Non-pigmented ciliary epithelial cell (primary cell): ENCODE results near the gene INSIG1.
A peak's percentile ranks its signal among the peaks of the same experiment; 100 is the strongest.

Source experiments
- DNase-seq: peaks from one replicate; pipeline ENCODE4 v3.0.0-alpha.2; 2010; ENCODE audit warnings: low read depth

The INSIG1 gene

DNA sequence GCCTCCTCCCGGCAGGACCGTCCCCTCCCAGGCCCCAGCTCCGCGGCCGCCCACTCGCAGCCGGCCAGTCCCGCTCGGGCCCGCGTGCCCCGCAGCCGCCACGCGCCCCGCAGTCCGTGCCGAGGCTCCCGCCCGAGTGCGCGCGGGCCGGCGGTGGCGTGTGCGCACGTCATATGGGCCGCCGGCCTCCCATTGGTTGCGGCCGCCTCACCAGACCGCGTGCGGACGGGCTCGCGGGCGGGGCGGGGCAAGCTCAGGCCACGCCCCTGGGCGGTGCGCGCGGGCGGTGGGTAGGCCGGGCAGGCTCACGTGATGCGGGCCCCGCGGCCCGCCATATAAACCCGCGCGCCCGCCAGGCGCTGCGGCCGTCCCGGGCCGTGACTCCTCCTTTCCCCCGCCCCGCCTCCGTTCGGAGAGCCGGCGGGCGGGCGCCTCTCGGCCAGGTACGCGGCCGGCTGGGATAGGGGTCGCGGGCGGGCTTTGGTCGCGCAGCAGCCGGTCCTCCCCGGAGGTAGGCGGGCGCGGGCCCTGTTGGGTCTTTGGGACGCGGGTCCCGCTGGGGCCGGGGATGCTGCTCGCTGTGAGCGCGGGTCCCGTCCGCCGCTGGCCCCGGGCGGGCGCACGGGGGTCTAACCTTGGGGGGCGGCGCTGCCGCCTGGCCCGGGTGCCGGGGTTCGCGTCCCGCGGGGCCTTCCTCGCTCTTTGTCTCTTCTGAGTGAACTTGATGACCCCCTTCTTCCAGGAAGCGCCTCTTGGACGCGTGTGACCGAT is at the start of gene INSIG1:
TSS of gene INSIG1 (plus strand) at position 362 of the 771 bp plus-strand sequence. CDS start at position 770, 408 bp downstream.
- no peak for DNase-seq

DNA sequence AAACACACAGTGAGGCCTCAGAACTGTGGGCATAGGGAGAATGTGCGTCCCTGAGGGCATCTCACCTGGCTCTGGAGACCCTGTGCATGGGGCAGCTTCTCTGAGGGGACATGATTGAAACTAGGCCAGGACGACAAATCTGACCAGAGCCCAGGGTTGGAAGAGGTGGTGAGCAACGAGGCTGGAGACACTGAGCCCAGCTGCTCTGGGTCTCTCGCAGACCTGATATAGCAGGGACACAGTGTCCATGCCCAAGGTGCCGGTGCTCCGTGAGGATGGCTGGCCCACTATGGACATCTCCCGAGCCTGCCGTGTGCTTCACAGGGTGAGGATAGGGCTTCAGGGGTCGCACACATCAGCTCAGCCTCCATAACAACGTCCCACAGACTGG is 49.3 kb upstream of the INSIG1 start:
- no peak for DNase-seq

DNA sequence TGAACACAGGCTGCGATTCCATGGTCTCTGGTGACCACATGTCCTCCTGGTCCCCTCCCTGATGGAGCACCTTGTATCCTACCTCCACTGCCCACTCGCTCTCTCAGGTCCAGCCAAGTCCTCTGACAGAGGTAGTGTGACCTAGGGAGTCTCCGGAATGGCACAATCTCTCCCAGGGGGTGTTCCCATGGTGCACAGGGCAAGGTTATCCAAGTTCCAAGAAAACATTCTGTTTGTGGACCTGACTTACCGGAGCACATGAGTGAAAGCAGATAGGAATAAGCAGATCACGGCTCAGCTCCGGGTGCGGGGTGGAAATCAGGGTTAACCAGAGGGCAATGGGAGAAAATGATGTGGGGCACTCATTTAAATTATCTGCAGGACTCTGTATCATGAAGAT is 45.8 kb upstream of the INSIG1 start:
- no peak for DNase-seq

DNA sequence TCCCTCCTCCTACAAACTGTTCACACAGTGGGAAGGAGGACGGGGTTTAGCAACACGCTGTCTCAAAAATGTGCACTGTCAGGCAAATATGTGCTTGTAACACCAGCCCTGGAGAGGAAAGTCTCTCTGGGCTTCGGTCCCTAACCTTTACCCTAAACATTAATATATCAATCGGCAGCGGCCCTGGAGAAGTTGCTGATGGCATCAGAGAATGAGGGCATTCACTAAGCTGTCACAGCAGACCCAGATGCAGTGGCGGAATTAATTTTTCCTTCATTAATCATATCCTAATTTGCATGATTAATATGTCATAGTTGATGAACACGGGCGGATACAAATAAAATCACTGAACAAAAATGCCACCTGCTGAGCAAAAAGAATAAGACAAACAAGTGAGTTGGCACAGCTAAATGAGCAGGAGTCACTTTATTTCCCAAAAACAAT is 45.2 kb upstream of the INSIG1 start:
- DNase-seq: no peak

DNA sequence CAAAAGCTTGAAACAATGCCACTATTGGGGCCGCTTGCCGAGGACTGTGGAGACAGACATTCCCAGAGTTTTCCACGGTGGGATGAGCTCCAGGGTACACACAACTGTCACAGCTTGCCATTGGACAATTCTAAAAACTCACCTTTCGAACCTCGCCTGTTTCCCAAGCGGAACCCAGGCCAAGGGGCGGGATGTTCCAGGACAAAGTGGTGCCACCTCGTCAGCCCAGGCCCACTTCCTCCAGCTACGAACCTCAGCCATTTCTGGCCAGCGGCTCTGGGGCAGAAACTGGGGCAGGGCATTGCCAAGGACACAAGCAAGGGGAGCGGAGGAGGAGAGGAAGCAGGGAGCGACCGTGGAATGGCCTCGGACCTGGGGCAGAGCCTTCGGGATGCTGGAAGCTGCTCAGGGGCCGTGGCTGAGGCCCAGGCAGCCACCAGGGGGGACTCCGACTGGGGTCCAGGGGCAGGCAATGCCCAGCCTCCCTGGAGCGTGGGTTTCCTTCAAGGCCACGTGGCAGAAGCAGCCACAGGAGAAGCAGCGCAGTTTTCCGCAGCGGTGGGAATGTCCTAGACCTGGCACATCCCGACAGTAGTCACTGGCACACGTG is 44.7 kb upstream of the INSIG1 start:
- DNase-seq: no peak

DNA sequence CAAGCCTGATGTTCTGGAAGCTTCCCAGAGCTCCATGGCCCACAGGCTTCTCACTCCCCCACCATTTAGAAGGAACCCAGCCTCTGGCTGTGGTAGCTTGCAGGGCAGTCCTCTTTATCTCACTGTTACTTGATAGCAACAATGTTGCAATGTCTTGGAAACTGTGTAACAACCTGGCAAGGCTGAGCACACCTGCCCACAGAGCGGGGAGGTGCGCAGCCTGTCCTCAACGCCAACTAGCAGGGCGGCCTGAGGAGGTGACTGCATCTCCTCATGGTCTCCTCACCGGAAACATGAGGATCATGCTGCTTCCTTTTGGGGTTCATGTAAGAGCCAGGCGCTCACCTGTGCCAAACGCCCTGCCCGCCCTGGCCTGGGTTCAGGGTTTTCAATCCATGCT is 43.7 kb upstream of the INSIG1 start:
- no peak for DNase-seq

DNA sequence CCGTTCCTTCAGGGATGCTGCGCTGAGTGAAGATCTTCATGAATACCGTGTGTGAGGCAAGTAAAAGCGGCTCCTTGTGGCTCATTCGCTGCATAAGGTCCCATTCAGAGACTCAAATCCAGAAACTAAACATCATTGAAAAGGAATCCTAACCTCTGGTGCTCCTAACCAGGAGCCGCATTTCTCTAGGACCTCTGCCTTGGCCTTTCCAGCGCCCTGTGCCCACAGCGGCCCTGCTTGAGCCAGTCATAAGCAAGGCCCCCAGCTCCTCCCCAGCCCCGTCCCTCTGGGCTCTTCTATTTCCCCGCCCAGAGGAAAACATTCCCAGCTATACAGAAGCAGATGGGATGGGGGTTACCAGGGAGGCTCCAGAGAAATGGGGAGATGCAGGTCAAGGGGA is 42.6 kb upstream of the INSIG1 start:
- DNase-seq: no peak

DNA sequence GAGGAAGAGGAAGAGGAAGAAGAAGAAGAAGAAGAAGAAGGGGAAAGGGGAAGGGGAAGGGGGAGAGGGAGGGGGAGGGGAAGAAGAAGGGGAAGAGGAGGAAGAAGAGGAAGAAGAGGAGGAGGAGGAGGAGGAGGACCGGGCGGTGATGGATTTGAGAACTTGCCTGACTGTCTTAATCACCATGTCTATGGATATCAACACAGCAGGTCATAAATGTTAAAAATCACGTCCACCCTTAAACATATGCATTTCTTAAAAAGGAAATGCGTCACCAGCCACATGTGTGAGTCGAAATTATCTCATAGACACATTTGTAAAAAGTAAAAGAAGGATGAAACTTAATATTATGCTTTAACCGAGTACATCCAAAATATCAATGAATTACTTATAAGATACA is 42.1 kb upstream of the INSIG1 start:
- DNase-seq: no peak

DNA sequence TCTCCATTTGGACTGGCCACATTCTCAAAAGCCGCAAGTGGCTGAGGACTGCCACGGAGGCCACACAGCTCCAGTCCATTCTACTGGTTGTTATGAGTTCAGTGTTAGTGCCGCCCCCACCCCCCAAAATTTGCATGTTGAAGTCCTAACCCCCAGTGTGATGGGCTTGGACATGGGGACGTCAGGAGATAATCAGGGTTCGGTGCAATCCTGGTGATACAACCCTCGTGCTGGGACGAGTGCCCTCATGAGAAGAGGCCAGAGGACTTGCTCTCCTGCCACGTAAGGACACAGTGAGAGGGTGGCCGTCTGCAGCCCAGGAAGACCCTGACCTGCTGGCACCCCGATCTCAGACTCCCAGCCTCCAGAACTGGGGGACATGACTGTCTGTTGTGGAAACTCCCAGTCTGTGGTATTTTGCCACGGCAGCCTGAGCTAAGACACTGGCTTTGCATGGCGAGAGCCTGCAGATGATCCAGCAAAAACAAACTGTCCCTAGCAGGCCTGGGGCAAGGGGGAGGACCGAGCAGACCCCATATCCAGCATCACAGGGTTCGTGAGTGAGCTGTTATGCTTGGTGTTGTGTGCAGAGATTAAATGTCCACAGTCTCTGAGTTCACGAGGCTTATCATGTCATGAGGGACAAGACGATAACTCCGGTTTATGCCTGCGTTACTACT is 41.5 kb upstream of the INSIG1 start:
- no peak for DNase-seq

DNA sequence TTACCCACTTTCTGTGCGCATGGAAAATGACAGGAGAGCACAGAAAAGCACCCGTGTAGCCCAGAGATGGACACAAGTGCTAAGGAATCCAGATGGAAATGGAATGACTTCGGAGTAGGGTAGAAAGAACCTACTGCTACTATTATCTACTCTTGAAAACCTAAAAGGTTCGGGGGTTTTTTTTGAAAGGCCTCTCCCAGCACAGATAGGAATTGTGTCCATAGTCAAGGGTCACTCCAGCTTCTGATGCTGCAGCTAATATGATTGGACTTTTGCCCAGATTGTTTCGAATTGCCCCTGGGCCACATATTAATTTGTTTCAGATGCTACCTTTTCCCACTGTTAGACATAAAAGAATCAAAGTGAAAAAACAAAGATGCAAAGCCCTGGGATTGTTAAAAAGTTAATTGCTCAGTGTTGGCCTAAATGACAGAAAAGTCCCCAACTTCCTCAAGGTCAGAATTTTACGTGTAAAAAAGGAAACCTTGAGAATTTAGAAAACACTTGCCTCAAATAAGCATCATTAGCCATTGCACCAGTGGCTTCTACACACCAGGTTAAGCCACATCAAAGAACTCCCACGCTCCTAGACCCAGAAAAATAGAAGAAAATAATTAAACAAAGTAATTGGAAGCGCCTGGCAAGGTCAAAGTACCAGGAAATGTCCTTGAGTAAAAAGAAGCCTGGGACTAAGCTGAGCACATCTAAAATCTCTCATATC is 40.8 kb upstream of the INSIG1 start:
- no peak for DNase-seq

DNA sequence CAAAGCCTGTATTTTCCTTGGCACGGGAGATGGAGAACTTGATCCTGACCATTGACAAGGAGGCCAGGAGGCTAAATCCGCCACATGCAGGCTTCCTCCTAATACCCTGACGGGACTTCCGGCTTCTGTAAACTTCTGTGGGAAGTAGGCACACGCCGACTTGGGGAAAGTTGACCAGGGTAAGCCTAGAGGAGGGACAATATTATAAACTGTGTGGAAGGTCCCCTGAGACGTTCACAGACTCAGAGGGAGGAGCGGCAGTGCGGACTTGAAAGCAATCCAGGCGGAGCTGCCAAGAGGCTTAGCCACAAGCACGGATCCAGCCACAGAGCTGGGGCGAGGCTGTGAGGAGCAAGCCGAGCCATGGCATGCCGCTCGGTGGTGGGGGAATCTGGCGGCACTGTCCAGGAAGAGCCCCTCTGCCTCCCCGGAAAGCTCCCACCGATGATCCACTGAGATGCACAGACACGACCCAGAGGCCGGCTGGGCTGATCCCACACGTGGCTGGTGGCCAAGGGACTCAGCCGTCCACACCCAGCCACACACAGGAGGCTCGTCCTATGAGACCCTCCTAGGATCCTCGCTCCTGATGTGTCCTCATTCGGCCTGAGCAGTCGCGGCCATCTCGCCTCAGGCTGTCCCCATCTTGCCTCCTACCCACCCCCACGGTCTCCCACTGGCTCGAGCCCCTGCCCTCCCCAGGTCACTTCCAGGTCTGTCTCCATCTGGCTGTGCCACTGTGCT is 40.0 kb upstream of the INSIG1 start:
- DNase-seq: no peak

DNA sequence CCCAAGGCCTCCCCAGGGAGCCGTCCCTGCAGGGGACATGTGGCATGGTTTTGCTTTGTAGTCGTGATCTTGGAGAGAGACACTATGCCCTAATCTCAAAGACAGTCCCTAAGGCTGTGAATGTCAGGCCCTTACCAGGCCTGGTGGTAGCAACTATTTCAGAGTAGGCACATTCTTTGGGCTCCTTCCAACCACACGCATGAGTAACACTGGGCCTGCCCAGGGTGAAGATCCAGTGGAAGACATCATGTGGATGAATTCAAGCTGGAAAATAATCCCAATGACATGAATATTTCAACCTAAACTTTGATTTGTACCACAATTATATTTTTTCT is 39.5 kb upstream of the INSIG1 start:
- peak; percentile 31 for DNase-seq

DNA sequence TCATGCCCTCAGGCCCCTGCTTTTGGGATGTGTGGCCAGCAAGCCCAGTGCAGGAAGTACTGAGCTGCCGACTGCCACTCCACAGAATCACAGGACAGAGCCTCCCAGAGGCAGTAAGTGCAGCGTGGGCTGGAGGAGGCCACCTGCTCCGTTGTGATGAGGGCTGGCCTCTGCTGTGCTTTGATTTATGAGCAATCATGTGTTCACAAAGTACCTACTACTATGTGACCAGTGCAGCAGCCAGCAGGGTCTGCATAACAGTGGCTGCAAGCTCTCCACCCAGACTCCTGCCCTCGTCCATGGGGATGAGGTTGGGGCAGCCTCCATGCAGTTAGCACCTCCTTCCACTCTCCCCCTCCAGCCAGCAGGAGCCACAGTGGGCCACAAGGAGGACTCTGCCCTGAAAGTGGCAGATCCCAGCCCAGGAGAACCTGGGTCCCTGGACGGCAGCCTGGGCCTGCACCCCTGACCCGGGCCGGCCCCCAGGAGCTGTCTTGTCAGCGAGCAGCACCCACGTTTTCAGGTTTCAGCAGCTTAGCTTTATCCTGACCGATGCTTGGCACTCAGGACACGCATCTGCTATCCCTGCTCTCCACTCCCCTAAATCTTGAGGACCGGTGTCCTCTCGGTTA is 37.7 kb upstream of the INSIG1 start:
- DNase-seq: no peak

DNA sequence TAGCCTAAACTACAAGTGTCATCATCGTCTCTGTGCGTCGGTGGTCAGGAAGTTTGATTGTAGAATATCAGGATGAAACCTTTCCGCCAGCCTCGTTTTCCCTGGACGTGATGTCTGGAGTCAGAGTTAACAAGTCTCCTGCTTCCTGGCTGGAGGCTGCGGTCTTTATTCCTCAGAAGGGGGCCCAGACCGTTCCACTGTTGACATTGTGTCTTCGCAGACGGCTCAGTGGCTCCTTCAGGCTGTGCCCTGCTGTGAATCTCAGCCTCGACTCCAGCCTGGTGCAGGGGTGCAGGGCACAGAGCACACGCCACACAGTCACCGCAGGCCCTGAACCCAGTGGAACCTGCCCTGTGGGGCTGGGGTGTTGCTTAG is 37.2 kb upstream of the INSIG1 start:
- DNase-seq: no peak

DNA sequence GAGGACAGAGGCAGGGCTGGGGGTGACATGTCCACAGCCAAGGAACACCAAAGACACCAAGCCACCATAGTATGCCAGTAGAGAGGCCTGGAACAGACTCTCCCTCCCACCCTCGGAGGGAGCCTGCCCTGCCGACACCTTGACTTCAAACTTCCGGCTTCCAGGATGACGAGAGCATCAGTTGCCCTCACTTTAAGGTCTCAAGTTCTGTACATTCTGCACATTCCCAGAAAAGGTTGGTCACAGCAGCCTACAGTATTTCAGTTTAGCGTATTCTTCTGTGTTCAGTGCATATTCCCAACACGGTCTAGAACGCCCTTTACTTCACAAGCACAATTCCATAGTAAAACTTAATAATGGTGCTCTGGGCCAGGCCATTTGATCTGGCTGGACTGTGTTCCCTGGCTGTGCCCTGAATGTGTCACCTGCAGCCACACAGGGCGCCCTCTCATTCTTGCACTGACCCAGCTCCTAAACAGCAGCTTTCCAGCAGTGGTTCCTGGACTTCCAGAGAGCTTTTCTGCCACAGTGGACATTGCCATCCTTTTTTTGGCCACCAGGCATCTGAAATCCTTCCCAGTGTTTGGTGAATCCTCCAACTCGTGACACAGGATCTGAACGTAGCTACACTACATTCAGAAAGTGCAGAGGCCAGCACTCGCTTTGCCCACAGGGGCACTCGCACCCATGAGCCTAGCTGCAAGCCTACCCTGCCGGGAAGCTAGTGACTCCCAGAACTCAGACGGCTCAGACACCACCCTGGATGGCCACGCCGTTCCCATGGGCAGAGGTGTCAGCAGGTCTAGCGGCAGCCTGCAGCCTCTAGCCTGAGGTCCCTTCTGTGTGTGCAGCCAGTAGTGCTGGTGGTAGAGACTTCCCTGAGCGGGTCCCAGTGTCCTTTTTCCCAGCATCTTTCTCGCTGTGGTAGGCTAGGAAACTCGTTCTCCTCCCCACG is 36.4 kb upstream of the INSIG1 start:
- DNase-seq: no peak

DNA sequence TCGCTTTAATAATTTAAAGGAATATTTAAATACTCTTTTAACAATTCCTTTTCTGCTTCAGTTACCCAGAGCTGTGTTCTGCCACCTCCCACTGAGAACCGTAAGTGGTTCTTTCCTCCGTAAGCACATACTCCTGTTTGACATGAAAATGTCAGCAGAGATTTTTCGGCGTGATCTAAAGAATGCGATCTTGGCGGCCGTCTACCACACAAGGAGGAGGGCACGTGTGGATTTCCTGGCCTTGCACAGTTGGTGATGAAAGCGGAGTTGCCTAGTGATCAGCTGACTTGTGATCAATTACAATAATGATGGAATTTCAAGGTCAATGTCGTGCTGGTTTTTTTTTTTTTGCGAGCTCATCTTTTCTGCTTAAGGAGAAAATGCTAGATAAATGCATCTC is 35.6 kb upstream of the INSIG1 start:
- DNase-seq: no peak

DNA sequence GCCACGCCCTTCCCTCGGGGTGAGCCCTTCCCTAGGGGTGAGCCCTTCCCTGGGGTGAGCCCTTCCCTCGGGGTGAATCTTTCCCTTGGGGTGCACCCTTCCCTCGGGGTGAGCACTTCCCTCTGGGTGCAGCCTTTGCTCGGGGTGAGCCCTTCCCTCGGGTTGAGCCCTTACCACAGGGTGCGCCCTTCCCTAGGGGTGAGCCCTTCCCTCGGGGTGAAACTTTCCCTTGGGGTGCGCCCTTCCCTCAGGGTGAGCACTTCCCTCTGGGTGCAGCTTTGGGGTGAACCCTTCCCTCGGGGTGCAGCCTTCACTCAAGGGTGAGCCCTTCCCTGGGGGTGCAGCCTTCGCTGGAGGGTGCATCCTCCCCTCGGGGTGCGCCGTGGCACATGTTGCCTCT is 34.6 kb upstream of the INSIG1 start:
- no peak for DNase-seq

DNA sequence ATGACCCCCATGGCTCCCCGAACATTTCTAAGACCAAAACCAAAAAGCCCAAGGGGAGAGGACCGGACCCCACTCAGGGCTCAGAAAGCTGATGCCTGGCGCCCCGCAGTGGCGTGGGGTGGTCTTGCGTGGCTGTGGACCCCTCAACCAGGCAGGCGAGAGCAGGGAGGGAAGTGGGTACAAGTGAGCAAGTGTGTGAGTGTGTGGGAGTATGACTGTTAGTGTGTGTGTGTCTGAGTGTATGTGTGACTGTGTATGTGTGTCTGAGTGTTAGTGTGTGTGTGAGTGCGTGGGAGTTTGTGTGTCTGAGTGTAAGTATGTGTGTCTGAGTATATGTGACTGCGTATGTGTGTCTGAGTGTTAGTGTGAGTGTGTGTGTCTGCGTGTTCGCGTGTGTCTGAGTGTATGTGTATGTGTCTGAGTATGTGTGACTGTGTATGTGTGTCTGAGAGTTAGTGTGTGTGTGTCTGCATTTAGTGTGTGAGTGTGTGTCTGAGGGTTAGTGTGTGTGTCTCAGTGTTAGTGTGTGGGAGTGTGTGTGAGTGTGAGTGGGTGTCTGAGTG is 34.0 kb upstream of the INSIG1 start:
- DNase-seq: no peak

DNA sequence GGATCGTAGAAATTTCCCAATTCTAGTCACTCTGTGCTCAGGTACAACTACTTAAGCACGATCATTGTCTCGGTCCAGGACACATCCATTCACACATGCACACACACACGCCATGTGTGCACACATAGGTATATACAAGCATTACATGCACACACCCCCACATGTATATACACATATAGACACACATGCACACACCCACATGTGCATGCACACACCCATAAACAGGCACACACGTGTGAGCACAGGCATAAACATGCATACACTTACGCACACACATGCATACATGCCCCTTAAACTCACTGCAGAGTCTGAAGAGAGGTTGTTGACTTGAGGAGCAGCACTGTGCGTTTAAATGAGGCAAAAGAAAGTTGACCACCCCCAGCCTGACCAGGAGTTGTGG is 32.5 kb upstream of the INSIG1 start:
- DNase-seq: no peak

DNA sequence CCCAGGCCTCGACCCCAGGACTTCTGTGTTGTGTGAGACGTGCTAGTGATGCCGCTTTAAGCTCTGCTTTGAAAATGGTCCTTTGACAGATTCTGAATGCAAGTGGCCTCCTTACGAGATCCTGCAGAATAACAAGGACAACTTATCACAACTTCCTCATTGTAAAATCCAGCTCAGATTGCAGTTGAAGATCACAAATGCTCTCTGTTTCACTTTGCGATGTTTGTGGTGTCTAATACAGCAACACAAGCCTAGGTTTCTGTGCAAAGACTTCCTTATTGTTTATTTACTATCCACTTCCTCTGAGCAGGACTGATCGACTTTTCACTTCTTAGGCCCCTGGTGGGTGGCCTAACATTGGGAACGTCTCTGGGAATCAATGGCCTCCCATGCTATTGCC is 31.7 kb upstream of the INSIG1 start:
- DNase-seq: no peak
